NCI-H1694 (cell line): ENCODE results near the gene RBM44.

Experiments used
- DNase-seq: peaks from one replicate; lab custom pipeline; 2025; lab: John Stamatoyannopoulos, UW

Gene RBM44

DNA sequence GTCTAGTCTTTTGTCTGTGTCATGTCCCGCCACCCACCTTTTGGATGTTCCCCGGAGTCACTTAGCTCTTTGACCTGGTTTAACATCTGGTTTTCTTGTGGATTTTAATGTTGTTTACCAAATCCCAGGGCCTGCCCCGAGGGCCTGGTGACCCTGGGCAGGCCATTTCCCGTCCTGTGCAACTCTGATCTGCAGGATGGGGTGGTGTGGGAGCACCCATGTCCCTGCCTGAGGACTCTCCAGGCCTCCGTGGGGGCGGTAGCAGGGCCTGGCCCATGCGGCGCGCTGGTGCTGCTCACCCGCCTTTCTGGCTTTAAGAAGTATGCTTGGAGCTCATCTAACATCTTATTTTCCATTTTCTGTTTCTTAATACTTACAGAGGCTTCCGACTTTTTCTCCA, 71.5 kb downstream of the RBM44 start:
- DNase-seq, result no peak

DNA sequence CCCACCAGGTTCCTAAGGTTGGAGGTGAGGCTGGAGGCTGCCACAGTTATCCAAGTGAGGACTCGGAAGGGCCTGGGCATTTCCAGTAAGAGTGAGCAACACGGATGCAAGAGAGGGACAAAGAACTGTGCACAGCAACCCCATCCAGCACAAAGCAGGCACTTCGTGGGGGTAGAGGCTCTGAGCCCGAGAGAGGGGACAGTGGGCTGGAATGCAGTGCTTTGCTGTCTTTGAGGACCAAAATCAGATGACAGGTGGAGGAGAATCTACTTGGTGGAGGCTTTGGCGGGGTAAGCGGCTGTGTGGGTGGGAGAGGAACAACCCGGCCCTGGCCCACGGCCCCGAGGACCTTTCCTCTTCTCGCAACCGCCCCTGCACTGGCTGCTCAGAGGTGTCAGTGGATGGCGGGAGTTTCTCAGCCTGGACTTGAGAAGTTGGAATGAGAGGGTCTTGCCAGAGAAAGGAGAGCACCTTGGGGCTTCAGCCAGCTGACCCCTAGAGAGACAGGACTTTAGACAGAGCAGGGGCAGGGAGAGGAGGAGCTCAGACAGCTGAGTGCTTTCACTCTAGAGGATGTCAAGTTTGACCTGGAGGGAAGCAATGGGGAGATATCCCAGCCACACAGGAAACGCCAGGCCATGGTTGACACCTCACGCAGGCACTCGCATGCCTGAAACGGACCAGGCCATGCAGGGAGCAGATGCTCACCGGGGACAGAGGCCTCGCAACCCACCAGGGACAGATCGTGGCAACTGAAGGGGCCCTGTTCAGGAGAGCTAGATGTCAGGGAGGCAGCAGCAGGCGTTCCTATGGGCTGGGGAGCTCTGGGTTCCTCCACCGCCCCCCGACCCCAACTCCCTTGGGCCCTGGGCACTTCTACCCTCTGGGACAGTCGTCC, 72.4 kb downstream of the RBM44 start:
- no peak for DNase-seq

DNA sequence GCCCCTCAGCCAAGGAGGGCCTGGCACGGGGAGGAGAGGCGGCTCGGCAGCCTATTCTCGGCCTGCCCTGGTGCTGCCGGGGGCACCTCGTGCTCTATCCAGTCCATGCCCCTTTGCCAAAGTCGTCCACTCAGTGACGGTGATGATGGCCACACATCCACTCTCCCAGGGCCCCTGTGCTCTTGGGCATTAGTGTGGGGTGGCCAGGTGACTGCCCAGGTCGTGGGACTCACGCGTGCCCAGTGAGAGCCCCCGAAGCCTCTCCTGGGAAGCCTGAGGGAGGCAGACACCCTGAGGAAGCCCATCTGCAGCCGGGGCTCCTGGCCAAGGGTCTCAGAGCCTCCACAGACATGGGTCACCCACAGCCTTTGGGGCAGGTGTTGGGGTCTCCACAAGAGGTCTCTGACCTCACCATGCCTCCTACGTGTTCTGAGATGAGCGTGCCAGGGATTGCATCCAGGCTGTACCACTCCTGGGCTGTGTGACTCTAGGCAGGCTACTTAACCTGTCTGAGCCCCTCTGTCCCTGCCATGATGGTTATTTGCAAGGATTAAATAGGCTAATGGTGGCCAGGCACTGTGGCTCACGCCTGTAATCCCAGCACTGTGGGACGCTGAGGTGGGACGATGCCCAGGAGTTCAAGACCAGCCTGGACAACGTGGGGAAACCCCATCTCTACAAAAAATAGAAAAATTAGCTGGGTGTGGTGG, 73.8 kb downstream of the RBM44 start:
- DNase-seq, result no peak

DNA sequence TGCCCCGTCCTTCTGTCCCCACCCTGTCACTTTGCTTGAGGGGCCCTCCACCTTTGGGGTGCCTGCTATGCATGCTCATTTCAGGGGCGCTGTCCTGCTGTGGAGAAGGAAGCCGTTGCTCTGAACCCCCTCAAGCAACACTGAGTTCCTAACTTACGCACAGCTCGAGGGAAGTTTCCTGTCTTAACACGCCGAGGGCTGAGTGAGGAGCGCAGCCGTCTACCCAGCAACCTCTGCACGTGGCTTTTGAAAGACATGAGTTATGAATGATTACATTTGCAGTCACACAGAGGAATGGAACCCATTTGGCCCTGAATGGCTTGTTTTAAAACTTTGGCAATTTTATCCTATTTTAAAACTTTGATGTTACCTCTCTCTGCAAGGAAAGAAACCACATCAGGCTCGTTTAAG, 74.8 kb downstream of the RBM44 start:
- no peak for DNase-seq

DNA sequence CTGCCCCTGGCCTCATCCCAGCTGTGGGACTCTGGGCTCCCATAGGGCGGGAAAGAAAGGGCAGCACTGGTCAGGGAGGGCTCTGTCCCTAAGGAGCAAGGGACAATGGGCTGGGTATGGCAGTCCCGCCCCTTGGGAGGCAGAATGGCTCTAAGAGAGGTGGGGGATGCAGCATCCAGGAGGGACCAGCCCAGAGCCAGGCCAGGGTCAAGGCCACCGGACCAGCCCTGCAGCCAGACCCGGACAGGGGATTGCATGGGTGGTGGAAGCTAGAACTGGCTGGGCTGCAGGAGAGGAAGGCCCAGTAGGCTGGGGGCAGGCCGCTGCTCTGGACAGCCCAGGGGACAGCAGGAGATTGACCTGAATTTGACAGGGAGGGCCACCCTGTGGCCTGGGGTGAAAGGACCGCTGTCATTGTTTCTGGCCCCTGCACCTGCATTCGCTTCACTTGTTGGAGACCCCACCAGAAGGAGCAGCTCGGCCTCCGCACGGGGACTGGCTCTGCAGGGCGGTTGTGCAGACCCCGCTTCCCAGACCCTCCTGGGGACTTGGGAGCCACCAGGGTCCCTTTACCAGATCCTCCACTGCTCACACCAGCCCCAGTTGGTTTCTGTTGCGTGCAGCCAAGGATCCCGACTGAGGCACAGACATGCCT, 75.4 kb downstream of the RBM44 start:
- no peak for DNase-seq

DNA sequence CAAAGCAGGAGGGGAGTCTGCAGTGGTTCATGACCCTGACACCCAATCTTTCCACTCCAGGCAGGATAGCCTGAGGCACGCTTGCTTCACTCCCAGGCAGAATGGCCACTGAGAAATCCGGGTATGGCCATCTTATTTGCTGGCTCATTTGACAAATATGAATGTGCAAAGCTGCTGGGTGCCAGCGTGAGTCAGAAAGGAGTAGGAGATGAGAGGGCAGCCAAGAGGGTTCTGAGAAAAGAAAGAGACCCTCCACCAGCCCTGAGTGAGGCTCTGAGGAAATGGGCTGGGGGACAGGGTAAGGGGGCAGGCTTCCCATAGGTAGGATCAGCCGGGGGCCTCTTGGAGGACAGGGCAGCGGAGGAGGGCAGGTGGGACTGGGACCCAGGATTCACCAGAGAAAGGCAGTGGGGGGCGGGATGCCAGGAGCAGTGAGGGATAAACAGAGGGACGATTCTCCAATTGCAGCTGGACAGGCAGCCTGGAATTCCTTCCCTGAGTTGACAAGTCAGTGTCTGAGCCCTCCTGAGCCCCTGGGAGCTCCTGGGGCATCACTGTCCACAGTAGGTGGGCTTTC, 76.1 kb downstream of the RBM44 start:
- DNase-seq, result no peak

DNA sequence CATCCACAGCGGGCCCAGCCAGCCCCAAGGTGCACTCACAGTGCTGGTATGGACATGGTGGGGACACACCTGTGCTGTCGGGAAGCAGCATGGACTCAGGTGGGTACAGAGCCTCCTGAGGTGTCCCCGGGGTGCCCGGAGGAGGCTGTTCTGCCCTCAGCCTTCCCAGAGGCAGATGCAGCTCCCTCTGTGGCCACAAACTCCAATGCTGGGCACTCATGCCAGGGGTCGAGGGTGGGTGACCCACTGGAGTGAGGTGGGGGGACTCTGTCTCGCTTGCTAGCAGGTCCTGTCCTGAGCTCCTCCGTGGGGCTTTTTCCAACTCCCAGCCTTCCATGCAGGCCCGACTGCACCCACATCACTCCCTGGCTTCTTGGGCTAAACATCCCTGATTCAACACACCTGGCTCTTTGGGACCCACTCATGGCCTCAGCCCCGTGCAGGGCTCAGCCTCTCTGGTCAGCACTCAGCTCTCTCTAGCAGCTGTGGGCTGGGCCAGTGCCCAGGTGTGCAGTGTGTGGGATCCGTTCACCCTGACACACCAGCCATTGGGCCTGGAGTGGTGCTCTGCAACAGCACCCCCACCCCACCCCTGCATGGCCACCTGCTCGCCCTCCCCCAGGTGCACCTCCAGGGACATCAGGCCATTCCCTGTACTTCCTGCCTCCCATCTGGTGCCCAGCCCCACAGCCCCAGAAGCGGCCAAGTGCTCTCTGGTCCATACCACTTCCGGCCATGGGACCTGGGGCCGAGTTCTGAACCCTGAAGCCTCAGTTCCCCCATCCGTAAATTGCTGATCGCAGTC, 76.9 kb downstream of the RBM44 start:
- DNase-seq, result no peak

DNA sequence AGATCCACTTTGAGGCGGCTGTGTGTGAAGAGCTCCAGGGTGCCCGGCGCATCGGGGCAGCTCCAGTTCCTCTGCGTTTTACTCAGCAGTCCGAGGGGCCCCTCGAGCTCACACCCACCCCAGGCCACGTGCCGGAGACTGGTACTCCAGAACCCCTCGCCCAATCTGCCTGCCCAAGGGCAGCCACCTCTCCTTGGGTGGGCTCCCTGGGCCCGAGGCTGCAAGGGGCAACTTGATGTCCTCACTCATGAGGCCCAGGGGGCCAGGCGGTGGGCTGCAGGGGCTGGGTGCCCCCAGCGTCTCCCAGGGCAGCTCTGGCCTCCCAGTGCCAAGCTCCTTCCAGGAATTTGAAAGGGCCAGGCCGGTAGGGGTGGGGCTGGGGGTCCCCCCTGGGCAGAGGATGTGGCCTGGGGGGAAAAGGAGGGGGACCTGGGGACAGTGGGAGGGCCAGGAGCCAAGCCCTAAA, 77.5 kb downstream of the RBM44 start:
- DNase-seq, result no peak

DNA sequence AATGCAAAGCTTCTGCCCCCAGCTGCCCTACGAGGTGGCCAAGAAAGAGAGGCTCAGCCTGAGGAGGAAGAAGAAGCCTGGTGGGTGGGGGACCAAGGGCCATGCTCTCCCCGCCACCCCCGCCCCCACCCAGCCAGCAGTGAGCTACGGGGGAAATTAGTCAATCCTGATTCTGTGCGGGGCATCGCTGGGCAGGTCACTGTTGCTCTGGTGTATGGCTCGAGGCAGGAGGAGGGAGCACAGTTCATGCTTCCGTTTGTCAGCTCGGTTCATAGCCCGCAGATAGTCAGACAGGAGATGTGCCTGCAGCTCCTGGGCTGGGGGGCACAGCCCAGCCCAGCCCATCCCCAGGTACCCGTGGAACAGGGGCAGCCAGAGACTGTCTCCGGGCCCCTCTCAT, 78.0 kb downstream of the RBM44 start:
- DNase-seq, result no peak

DNA sequence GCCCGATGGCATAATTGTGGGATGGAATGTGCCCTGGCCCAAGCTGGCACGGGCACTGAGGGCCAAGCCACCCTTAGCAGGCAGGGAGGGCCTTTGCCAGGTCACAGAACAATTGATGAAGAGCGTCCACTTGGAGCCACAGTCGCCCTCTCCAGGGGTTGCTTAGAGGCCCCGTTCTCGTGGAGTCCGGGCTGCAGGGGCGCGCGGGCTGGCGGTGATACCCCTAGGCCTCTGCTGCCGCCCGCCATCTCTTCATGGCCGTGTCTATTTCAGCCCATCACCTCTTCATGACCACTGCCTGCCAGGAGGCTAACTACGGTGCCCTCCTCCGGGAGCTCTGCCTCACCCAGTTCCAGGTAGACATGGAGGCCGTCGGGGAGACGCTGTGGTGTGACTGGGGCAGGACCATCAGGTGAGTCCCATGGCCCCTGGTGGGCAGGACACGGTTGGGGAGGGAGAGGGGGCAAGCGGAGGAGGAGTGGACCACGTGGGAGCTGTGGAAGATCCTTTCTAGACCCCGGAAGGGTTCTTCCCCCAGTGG, 78.4 kb downstream of the RBM44 start:
- DNase-seq, result no peak

DNA sequence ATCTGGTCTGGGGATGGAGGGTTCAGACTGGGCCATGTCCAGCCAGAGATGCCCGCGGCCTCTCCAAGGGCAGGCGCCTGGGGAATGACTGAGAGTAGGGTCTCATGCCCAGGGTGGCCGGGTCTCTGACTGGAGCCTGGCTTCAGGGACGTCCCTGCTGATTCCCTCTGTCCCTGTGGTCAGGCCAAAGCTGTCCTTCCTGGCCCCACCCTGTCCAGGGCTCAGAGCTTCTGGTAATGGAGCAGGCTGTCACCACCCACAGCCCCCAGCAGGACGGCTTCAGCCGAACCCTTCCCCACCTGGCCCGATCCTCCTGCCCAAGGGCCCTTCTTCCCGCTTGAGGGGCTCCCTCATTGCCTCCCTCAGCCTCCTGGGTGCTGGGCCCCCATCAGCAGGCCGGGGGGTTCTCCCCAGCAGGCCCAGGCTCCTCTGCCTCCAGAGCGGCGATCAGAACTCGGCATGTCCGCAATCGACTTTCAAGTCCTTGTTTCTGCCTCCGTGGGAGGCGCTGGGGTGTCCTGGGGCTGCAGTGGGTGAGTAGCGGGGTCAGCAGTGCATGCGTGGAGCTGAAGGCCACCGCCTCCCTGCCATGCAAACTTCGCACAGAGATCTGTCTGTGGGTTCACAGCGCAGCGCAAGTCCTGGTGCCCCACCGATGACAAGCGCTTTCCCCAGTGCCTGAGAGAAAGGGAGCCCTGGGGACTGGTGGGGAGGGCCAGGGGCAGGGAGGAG, 79.2 kb downstream of the RBM44 start:
- no peak for DNase-seq

DNA sequence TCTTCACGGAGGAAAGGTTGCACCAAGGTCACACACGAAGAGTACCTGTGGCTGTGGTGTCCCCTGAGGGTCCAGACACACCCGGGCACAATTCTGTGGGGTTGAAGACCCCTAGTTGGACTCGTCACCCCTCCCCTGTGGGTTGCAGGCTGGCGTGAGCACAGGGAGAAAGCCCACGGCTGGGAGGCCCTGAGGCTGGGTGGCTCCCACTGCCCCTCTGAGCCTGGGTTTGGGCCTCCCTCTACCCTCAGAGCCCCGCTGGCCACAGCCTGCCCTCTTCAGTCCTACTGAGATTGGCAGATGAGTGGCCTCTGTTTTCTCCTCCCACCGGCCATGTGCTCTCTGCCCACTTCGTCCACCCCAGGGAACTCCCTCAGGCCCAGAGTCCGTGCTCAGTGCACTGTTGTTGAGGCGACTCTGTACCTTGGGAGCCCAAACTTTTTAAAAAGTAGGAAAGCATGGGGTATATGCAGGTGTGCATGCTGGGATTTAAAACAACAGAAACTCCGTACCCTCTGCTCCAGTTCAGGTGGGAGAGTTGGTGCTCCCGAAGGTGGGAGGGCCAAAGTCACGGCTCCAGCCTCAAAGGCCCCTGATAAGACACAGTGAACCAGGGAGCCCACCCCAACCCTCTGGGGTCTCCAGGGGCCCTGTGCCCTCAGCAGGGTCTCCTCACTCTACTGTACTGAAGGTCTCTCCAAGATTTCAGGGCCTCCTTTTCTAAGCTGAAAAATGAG, 79.9 kb downstream of the RBM44 start:
- DNase-seq, result no peak

DNA sequence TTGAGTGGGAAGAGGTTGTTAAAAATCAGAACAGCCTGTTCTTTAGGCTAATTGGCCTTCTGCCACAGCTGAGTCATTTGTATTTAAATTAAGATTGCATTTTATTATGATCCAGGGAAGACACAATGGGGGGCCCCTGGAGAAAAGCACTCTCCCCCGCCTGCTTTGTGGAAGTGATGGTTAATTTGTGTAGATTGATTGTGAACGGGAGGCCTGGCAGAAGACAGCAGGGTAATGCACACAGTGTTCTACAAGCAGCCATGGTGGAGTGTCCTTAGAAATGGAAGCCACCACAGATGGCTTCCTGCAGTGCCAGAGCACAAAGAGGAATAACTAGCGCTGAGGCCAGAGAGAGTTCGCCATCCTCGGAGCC, 80.5 kb downstream of the RBM44 start:
- DNase-seq, result peak; percentile 39

DNA sequence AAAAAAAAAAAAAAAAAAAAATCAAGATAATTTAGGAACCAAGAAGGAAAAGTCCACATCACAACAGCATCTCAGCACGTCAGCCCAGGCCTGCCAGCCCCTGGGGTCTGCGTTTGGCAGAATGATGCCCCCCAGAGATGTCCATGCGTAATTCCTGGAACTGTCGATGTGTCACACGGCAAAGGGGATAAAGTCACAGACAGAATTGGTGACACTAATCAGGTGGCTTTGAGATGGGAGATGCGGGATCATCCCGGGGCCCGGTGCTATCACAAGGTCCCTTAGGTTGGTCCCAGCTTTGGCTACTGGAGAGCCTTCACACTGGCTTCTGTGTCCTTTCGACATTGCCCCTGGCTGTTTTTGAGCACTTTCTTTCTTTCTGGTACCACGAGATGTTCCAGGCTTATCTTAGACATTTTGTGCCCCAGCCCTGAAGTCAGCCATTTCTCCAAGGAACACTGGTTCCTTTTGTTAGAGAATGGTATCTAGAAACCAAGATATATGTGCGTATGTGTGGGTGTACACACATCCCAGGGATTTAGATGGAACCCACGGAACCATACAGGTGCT, 81.5 kb downstream of the RBM44 start:
- DNase-seq, result no peak

DNA sequence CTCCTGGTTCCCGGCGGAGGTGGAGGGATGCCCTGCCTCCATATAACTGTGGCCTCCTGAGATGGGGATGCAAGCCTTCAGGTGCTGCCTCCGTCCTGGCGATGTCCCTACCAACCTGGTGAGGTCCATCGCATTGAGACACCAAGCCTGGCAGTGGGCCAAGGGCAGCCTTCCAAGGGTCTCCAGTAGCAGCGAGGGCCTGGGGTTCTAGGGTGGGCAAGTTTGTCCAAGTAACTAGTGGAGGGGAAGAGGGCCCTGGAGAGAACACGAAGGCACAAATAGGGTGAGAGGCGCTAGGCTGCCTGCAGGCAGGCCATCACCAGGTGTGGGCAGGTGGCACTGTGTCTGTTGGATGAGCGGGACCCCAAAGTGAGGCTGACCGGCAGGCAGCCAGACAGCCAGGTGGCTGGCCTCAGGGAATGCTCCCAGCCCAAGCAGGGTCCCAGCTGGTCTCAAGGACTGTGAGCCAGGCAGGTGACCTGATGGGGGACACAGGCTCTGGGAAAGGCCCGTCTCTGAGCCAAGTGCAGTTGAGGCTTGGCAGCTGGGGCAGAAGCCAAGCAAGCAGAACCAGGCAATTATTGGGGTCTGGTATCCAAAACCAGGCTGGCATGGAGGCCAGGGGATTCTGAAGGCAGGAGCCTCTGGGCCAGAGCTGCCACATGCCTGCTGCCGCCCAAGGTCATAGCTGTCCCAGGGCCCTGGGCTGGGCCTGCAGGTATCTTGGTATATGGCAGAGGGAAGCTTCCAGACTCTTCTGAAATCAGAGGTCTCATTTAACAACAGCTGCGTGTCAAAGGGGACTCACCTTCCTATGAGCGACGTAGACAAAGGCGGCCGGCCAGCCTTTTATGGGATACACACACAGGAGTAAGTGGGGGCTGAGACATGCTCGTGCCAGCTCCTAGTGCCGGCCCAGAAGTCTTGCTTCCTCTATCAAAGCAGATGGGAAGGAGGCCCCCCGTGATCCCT, 84.2 kb downstream of the RBM44 start:
- no peak for DNase-seq

DNA sequence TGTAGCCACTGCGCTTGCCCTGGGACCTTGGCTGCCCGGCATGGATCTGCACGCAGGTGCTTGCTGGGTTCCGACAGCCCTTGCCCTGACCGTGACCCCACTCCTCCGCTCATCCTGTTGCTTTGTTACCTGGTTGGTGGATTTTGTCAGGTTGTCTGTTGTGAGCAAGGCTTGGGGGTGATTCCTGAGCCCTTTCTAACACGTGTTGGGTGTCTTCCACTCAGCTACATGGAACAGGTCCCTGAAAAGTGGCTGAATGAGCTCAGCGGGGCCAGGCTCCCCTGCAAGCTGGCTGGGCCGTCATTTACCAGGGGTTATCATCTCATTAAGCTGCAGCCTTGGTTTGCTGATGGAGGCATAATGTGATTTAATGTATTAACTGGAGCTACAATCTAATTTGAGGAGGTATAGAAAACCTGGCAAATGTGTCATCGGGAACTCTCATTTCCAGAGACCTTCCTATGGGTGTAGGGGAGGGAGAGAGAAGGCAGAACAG, 85.4 kb downstream of the RBM44 start:
- DNase-seq, result no peak

DNA sequence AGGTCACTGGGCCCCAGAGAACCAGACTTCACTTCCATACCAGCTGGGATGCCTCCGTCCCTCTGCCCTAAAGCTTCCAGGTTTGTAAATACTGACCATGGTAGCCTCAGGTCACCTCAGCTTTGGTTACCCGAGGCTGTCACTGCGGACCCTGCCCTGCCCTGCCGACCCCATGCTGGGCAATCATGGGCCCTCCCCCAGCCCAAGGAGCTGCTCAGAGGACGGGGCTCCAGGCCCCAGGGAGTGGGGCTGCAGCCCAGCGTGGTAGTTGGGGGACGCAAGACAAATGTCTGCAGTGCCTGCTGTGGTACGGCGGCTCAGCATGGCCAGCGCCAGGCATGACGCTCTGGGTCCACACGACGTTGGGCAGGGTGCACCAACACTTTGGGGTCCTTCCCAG, 86.1 kb downstream of the RBM44 start:
- DNase-seq, result no peak
